ENCODE measurements around the gene PRR23A.
"Not testable (repeated sequence)": the region's sequence is repeated elsewhere in the genome, so short reads cannot be mapped to it uniquely, and the experiment has no call there.

DNA sequence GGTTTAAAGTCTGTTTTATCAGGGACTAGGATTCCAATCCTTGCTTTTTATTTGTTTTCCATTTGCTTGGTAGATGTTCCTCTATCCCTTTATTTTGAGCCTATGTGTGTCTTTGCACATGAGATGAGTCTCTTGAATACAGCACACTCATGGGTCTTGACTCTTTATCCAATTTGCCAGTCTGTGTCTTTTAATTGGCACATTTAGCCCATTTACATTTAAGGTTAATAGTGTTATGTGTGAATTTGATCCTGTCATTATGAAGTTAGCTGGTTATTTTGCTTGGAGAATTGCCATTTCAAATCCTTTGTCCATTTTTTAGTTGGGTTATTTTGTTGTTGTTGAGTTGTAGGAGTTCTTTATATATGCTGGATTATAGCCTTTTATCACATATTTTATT, 24.5 kb upstream of the PRR23A start:
- not testable (repeated sequence) for TF ChIP-seq CTCF (conservative IDR thresholded peaks at IDR 0.05 in 1 of 2, IDR thresholded peaks at IDR 0.05 in 1 of 2; ENCODE audit: low read depth in 1 of 2, low read length in 2 of 2); EZH2 (IDR thresholded peaks at IDR 0.05; ENCODE audit: low read length, missing control alignments)
